Activated naive CD4-positive, alpha-beta T cell treated with anti-CD3 and anti-CD28 coated beads, Interleukin-2, amount 50 U/mL, for 24 hours (primary cell): ENCODE data around the gene PRKD1.
"Not testable (repeated sequence)": the region's sequence is repeated elsewhere in the genome, so short reads cannot be mapped to it uniquely, and the experiment has no call there.

Source experiments
- H3K27ac Mint-ChIP-seq: one replicate; pipeline ENCODE4 v1.8.0; 2021; ENCODE audit warnings: mild to moderate bottlenecking, mixed read lengths
- H3K27me3 Mint-ChIP-seq: one replicate; pipeline ENCODE4 v1.8.0; 2021; ENCODE audit warnings: mixed read lengths
- H3K36me3 Mint-ChIP-seq: one replicate; pipeline ENCODE4 v1.8.0; 2021; ENCODE audit warnings: mixed read lengths
- H3K4me1 Mint-ChIP-seq: one replicate; pipeline ENCODE4 v1.8.0; 2021; ENCODE audit warnings: mixed read lengths
- H3K4me3 Mint-ChIP-seq: one replicate; pipeline ENCODE4 v1.8.0; 2021; ENCODE audit warnings: mild to moderate bottlenecking, mixed read lengths
- H3K9me3 Mint-ChIP-seq: one replicate; pipeline ENCODE4 v1.8.0; 2021; ENCODE audit warnings: mixed read lengths

Gene PRKD1

DNA sequence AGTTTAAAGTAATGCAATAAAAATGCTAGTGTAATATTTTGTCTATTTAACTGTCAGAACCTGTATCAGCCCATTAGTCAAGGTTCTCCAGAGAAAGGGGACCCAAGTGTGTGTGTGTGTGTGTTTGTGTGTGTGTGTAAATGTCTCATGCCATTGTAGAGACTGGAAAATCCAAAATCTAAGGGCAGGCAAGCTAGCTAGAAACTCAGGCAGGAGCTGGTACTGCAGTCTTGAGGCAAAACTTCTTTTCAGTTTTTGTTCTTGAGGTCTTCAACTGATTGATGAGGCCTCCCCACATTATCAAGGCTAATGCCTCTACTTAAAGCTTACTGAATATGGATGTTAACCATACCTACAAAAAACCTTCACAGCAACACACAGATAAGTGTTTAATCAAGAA is 126.7 kb downstream of the PRKD1 start:
- Mint-ChIP-seq H3K4me3 (no peak overlapping the region), H3K9me3 (no peaks in the 10 kb centered on the region), H3K27me3 (no peaks in the 10 kb centered on the region), H3K36me3 (no peaks in the 10 kb centered on the region), H3K4me1 (no peaks in the 10 kb centered on the region), H3K27ac (no peak overlapping the region)

GRCh38 chr14:29799464-29800095 is 128.1 kb downstream of the PRKD1 start:
- Mint-ChIP-seq H3K4me3 (no peak overlapping the region), H3K27me3 (no peaks in the 10 kb centered on the region), H3K27ac (no peak overlapping the region), H3K36me3 (no peaks in the 10 kb centered on the region), H3K9me3 (no peaks in the 10 kb centered on the region), H3K4me1 (no peaks in the 10 kb centered on the region)

- no peaks in the 10 kb centered on the region for H3K4me1 Mint-ChIP-seq
- no peak overlapping the region for H3K27ac Mint-ChIP-seq
- no peaks in the 10 kb centered on the region for H3K36me3 Mint-ChIP-seq
- no peak overlapping the region for H3K4me3 Mint-ChIP-seq
- no peaks in the 10 kb centered on the region for H3K9me3 Mint-ChIP-seq
- no peaks in the 10 kb centered on the region for H3K27me3 Mint-ChIP-seq
Observed at GRCh38 chr14:29798811-29799210, 128.8 kb downstream of the PRKD1 start.

GRCh38 chr14:29798108-29798663 is 129.5 kb downstream of the PRKD1 start:
- no peaks in the 10 kb centered on the region for H3K27me3 Mint-ChIP-seq
- no peaks in the 10 kb centered on the region for H3K9me3 Mint-ChIP-seq
- H3K4me3 Mint-ChIP-seq, result no peak overlapping the region
- no peaks in the 10 kb centered on the region for H3K4me1 Mint-ChIP-seq
- no peak overlapping the region for H3K27ac Mint-ChIP-seq
- H3K36me3 Mint-ChIP-seq, result no peaks in the 10 kb centered on the region

- Mint-ChIP-seq H3K9me3 (no peaks in the 10 kb centered on the region), H3K36me3 (no peaks in the 10 kb centered on the region), H3K4me1 (no peaks in the 10 kb centered on the region), H3K27ac (no peak overlapping the region), H3K4me3 (no peak overlapping the region), H3K27me3 (no peaks in the 10 kb centered on the region)
Observed at GRCh38 chr14:29796853-29797252, 130.8 kb downstream of the PRKD1 start.

DNA sequence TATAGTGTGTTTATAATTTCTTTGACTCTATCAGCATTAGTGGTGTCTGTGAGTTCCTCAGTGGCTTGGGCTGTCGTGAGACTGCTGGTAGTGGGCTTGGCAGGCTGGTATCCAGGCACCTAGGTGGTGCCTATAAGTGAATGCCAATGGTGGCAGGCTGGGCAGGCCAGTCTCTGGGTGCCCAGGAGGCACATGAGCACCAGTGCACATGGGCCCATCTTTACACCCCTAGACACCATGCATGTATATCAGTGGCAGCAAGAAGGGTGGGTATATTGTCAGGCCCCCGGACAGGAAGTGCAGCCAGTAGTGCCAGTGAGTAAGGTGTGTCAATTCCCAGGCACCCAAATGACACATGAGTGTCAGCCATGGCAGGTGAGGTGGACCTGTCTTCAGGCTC is 138.2 kb downstream of the PRKD1 start:
- H3K4me1 Mint-ChIP-seq, result no peaks in the 10 kb centered on the region
- H3K4me3 Mint-ChIP-seq, result no peak overlapping the region
- no peak overlapping the region for H3K27ac Mint-ChIP-seq
- no peaks in the 10 kb centered on the region for H3K27me3 Mint-ChIP-seq
- H3K36me3 Mint-ChIP-seq, result no peaks in the 10 kb centered on the region
- H3K9me3 Mint-ChIP-seq, result no peaks in the 10 kb centered on the region

DNA sequence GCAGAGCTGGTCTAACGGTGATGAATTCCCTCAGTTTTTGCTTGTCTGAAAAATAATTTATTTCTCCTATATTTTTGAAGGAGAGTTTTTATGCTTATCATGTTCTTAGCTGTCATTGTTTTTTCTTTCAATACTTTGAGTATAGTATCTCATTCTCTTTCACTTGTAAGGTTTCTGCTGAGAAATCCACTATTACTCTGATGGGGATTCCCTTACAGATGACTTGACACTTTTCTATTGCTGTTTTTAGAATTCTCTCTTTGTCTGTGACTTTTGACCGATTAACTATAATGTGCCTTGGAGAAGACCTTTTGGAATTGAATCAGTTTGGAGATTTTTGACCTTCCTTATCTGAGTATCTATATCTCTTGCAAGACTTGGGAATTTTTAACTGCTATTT is 139.6 kb downstream of the PRKD1 start:
- H3K27ac Mint-ChIP-seq, result no peak overlapping the region
- H3K9me3 Mint-ChIP-seq, result no peaks in the 10 kb centered on the region

GRCh38 chr14:29783556-29783955 is 144.1 kb downstream of the PRKD1 start:
- Mint-ChIP-seq H3K4me1 (no peaks in the 10 kb centered on the region), H3K4me3 (no peak overlapping the region), H3K27me3 (no peaks in the 10 kb centered on the region), H3K9me3 (no peaks in the 10 kb centered on the region), H3K36me3 (no peaks in the 10 kb centered on the region), H3K27ac (no peak overlapping the region)

More for the DNA sequence above, 139.6 kb downstream of the PRKD1 start:
- H3K4me3 Mint-ChIP-seq, result no peak overlapping the region
- no peaks in the 10 kb centered on the region for H3K36me3 Mint-ChIP-seq
- no peaks in the 10 kb centered on the region for H3K4me1 Mint-ChIP-seq
- no peaks in the 10 kb centered on the region for H3K27me3 Mint-ChIP-seq

DNA sequence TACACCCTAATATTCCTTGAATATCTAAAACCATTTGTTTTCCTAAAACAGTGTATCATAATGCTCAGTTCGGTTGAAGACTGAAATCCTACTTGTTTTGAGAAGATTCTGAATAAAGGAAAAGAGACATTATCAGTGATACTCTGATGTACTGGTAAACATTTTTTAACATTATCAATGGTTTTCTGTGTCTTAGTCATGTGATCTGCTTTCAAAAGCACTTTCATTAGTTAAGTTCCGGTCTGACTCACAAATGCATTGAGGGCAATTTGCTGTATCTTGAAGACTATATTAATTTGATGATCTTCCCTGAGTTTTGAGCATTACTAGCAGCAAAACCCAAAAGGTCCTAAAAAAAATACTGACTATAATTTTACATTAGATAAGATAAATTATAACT is 145.6 kb downstream of the PRKD1 start:
- Mint-ChIP-seq H3K27ac (no peak overlapping the region), H3K4me1 (no peaks in the 10 kb centered on the region), H3K36me3 (no peaks in the 10 kb centered on the region), H3K4me3 (no peak overlapping the region), H3K27me3 (no peaks in the 10 kb centered on the region), H3K9me3 (no peaks in the 10 kb centered on the region)

DNA sequence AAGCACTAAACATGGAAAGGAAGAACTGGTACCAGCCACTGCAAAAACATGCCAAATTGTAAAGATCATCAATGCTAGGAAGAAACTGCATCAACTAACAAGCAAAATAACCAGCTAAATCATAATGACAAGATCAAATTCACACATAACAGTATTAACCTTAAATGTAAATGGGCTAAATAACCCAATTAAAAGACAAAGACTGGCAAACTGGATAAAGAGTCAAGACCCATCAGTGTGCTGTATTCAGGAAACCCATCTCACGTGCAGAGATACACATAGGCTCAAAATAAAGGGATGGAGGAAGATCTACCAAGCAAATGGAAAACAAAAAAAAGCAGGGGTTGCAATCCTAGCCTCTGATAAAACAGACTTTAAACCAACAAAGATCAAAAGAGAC is 150.5 kb downstream of the PRKD1 start:
- peaks cover 16% of the 10 kb centered on the region for H3K9me3 Mint-ChIP-seq
- not testable (repeated sequence) for H3K27me3 Mint-ChIP-seq, H3K27ac Mint-ChIP-seq, H3K36me3 Mint-ChIP-seq, H3K4me3 Mint-ChIP-seq, H3K4me1 Mint-ChIP-seq

DNA sequence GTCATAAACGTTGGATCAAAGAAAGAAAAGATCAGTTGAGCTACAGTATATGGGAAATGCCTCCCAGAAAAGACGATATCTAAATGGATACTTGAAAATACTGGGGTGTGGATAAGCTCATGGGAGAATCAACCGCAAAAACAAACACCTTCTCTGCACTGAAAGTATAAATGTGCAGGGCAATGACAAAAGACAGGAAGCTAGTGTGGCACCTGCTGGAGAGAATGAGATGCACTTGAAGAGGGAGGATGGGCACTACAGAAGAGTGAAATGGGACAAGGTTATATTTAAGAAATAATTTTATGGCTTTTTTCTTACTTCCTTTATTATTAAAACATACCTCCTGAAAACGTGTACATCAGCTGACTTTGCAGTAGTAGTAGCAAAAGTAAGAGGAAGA is 153.7 kb downstream of the PRKD1 start:
- peaks cover 29% of the 10 kb centered on the region for H3K9me3 Mint-ChIP-seq
- H3K4me1 Mint-ChIP-seq, result no peaks in the 10 kb centered on the region
- H3K27me3 Mint-ChIP-seq, result no peaks in the 10 kb centered on the region
- no peak overlapping the region for H3K27ac Mint-ChIP-seq
- H3K4me3 Mint-ChIP-seq, result no peak overlapping the region
- no peaks in the 10 kb centered on the region for H3K36me3 Mint-ChIP-seq

- no peak overlapping the region for H3K27ac Mint-ChIP-seq
- no peaks in the 10 kb centered on the region for H3K36me3 Mint-ChIP-seq
- no peaks in the 10 kb centered on the region for H3K9me3 Mint-ChIP-seq
- H3K27me3 Mint-ChIP-seq, result no peaks in the 10 kb centered on the region
- H3K4me3 Mint-ChIP-seq, result no peak overlapping the region
- no peaks in the 10 kb centered on the region for H3K4me1 Mint-ChIP-seq
Observed at GRCh38 chr14:29763342-29763858, 164.2 kb downstream of the PRKD1 start.

DNA sequence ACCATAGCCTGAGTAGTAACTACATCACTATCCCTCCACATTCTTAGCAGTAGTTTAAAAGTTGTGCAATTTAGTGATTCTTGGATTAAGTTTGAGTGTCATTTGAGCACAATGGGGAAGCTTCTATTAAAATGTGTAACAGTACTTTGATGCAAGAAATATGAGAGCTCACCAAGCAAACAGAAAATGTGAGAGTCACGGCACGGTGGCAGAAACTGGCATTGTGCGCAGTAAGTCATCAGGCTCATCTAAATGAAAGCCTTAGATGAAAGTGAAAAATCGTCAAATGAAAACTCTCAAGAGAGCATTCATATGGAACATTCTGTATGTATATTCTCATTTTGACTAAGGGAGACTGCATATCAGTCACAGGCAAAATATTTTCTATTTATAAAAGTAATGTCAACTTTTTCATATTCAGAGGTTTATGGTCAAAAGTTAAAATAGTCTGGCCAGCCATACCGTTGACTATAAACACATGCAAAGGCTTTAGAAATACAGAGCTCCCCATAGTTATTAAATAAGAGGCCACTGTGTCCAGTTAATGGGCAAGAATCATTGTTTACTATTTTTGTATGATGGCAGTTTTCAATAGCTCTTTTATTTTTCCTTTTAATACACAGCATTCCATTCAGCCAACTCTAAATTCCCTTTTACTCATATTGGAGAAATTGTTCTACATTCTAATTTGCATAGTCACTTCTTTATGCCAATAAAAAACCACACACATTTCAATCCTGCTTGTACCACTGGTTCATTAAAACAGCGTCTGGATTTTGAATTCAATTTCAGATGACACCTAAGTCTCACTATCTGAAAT is 167.9 kb downstream of the PRKD1 start:
- H3K9me3 Mint-ChIP-seq, result peaks cover 5% of the 10 kb centered on the region
- H3K36me3 Mint-ChIP-seq, result no peaks in the 10 kb centered on the region
- H3K27me3 Mint-ChIP-seq, result no peaks in the 10 kb centered on the region
- no peak overlapping the region for H3K27ac Mint-ChIP-seq
- H3K4me1 Mint-ChIP-seq, result no peaks in the 10 kb centered on the region
- H3K4me3 Mint-ChIP-seq, result no peak overlapping the region

DNA sequence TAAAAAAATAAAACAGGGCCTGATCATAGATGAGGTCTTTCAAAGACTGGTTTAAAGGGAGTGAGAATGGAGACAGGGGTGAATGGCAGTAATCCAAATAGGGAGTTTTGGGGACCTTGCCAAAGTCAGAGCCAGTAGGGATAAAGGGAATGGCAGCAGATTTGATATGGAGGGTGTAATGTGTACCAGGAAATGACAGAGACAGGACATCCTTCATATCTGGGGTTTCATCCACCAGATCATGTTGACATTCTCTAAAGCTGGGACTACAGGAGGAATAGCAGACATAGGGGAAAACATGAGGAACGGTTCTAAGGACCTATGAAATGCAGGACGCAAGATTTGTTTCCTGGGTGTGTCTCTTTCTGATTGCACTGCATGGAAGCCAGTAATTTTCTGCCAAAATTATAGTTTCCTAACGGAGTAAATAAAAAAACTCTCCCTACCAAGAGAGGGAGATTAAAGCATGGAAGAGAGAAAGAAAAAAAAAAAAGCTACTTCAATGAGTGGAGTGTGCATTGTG is 169.9 kb downstream of the PRKD1 start:
- H3K27me3 Mint-ChIP-seq, result no peaks in the 10 kb centered on the region
- peaks cover 10% of the 10 kb centered on the region for H3K9me3 Mint-ChIP-seq
- no peaks in the 10 kb centered on the region for H3K36me3 Mint-ChIP-seq
- H3K4me1 Mint-ChIP-seq, result no peaks in the 10 kb centered on the region
- H3K27ac Mint-ChIP-seq, result no peak overlapping the region
- H3K4me3 Mint-ChIP-seq, result no peak overlapping the region

DNA sequence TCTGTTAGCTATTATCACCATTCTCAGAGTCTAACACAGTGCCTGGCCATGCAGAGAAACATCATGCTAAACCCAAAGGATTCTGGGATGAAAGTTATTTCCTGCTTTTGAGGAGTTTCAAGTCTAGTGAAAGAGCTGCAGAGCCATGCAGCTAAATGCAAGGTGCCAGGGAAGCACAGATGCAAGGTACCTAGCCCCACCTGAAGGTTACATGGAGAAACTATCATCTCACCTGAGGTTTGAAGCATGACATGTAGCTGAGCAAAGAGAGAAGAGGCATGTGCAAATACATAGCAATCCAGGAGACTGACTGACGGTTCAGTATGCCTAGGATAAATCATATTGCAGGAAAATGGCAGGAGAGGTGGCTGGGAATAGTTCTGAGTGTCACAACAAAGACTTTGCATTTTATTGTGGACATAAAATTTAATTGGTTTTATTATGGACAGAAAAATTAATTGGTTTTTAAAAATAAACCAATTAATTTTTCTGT is 170.4 kb downstream of the PRKD1 start:
- Mint-ChIP-seq H3K27ac (no peak overlapping the region), H3K36me3 (no peaks in the 10 kb centered on the region), H3K4me1 (no peaks in the 10 kb centered on the region), H3K9me3 (peaks cover 10% of the 10 kb centered on the region), H3K4me3 (no peak overlapping the region), H3K27me3 (no peaks in the 10 kb centered on the region)

GRCh38 chr14:29756019-29756385 is 171.6 kb downstream of the PRKD1 start:
- no peak overlapping the region for H3K27ac Mint-ChIP-seq
- no peaks in the 10 kb centered on the region for H3K4me1 Mint-ChIP-seq
- peaks cover 16% of the 10 kb centered on the region for H3K9me3 Mint-ChIP-seq
- H3K4me3 Mint-ChIP-seq, result no peak overlapping the region
- H3K36me3 Mint-ChIP-seq, result no peaks in the 10 kb centered on the region
- H3K27me3 Mint-ChIP-seq, result no peaks in the 10 kb centered on the region
